Measurements from ENCODE around the gene NHEJ1.

The NHEJ1 gene

GRCh38 chr2:219025637-219026585, 134.7 kb downstream of the NHEJ1 start:
- H3K27ac ChIP-seq (ENCODE audit: low read depth, low read length): no peak overlapping the region
- no peaks in the 10 kb centered on the region for H3K79me2 ChIP-seq (ENCODE audit: insufficient read depth, low read length)
- H3K9me2 ChIP-seq (replicated peaks; ENCODE audit: insufficient read depth, low read length): no peaks in the 10 kb centered on the region
- TF ChIP-seq CTCF (IDR thresholded peaks at IDR 0.05; ENCODE audit: insufficient read depth, low read length, poor library complexity, severe bottlenecking) (no peak), EZH2phosphoT487 (conservative IDR thresholded peaks at IDR 0.05; ENCODE audit: low read length) (no peak)
- H2AFZ ChIP-seq (ENCODE audit: low read depth, low read length, severe bottlenecking): no peak overlapping the region
- H3K27me3 ChIP-seq (ENCODE audit: low read length): no peaks in the 10 kb centered on the region
- no peak overlapping the region for H3K9ac ChIP-seq (ENCODE audit: low read length)
- no peak overlapping the region for H3K4me2 ChIP-seq (ENCODE audit: low read depth, low read length, poor library complexity, severe bottlenecking)
- no peaks in the 10 kb centered on the region for H3K36me3 ChIP-seq (ENCODE audit: low read length)
- H3K9me3 ChIP-seq (ENCODE audit: insufficient read depth, low read length): no peaks in the 10 kb centered on the region
- no peaks in the 10 kb centered on the region for H3F3A ChIP-seq (ENCODE audit: insufficient read depth)
- H3K4me3 ChIP-seq (ENCODE audit: insufficient read depth, low read length, poor library complexity, severe bottlenecking): no peak overlapping the region
- H4K20me1 ChIP-seq (ENCODE audit: low read depth, low read length): no peaks in the 10 kb centered on the region
